GM19240 (cell line): ENCODE results near the gene IGSF21.

Experiments used
- DNase-seq: peaks from one replicate; pipeline ENCODE4 v3.0.0; 2011; ENCODE audit warnings: low spot score; ENCODE audit not compliant: insufficient read length

Gene IGSF21

GRCh38 chr1:18205319-18205718 lies 97.7 kb downstream of the IGSF21 start:
- DNase-seq = no peak

- DNase-seq = no peak
Measured at GRCh38 chr1:18211764-18212163, 104.2 kb downstream of the IGSF21 start.

- DNase-seq = peak; percentile 39
Measured at GRCh38 chr1:18217398-18218043, 109.9 kb downstream of the IGSF21 start.

DNA sequence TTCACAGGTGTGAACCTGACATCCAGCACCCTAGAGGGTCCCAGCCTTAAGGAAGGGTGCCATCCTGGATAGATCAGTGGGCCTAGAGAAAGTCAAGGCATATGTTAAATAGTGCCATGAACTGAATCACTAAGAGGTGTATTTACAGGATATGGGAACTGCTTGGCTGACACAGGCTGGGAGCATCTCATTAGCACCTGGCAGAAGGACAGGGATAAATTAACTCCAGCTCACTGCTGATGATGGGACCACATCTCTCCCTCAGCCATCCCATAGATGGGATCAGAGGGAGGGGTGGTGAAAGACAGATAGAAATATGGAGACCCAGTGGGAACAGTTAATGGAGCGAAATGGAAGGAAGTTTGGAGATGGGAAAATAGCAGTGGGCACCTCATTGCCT lies 122.0 kb downstream of the IGSF21 start:
- DNase-seq = no peak

- no peak for DNase-seq
Measured at GRCh38 chr1:18230321-18230720, 122.7 kb downstream of the IGSF21 start.

DNA sequence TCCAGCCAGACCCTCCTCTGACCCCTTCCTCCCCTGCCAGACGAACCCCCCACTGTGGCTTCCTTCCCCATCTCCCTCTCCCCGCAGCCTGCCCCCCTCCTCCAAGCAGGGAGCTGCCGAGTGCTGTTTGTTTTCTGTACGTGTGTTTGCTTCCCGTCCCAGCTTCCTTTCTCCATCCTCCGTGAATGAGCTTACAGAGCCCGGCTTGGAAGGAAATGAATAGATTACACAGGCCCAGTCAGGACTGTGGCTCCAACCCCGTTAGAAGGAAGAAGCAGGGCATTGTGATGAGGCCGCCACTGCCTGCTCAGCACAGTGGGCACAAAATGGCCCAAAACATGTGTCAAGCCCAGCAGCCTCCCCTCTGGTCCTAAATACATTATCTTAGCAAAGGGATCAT lies 123.2 kb downstream of the IGSF21 start:
- no peak for DNase-seq

GRCh38 chr1:18232052-18232451 lies 124.5 kb downstream of the IGSF21 start:
- no peak for DNase-seq

- DNase-seq = no peak
Measured at GRCh38 chr1:18233176-18233864, 125.7 kb downstream of the IGSF21 start.

- peak; percentile 56 for DNase-seq
Measured at GRCh38 chr1:18234790-18235242, 127.2 kb downstream of the IGSF21 start.

DNA sequence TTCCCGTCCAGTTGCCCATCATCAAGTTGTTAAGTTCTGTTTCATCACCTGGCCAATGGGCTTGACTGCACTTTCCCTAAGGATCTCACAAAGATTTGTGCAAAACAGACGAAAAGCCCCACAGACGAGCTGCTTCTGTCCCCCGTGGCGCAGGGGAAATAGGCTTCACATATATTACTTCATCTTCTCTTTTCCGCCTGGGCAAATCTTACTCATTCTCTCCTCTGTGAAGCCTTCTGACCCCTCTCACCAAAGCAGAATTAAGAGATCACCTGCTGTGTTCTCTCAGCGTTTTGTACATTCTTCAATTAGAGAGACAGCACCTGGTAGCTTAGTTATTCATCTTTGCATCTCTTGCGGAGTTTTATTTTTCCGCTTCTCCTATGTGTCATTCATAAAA lies 129.8 kb downstream of the IGSF21 start:
- no peak for DNase-seq

DNA sequence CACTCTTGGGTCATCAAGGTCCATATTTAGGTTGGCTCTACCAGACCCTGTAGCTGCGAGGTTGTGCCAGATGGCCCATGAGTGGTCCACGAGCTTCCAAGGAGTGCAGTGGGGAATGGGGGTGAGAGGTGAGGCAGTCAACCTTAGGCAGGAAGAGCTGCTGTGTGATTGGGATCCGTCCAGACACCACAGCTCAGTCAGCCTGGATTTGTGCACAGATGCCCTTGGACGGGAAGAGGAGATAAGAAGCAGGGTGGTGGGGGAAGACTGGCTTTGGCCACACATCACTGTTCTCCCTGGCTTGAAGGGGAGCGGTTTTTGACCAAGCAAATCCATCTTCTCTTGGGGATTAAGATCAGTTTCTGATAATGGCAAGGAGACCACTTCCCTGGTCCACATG lies 130.6 kb downstream of the IGSF21 start:
- DNase-seq = no peak

DNA sequence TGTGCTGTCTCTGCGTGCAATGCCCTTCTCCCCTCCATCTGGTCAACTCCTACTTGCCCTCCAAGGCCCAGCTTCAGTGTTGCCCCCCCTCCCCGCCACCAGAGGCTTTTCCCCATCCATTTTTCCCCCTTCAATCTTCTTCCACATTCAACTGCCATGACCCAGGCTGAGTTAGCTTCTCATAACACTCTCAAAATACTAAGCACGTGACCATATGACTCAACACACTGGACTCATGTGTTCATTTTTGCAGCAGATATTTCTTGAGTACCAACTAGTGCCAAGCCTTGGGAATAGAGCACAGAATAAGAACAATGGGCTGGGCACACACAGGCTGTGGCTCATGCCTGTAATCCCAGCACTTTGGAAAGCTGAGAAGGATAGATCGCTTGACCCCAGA lies 132.1 kb downstream of the IGSF21 start:
- no peak for DNase-seq

DNA sequence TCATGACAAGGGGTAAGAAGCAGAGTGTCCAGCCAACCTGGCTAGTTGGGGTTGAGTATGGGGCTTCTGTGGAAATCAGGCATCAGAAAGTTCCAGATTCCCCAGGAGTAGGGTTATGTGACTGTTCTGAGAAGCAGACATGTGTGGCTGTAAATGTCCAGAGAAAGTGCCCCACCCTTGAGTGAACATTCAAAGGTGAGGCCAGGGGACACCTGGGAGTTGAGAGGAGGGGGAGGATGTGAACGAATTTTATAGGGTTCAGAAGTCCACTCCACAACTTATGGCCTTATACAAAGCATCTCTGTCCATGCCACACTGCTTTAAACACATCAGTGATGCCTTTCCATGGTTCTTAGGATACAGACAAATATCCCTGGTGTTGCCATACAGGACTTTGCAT lies 133.3 kb downstream of the IGSF21 start:
- DNase-seq = no peak

GRCh38 chr1:18241891-18242290 lies 134.3 kb downstream of the IGSF21 start:
- no peak for DNase-seq

DNA sequence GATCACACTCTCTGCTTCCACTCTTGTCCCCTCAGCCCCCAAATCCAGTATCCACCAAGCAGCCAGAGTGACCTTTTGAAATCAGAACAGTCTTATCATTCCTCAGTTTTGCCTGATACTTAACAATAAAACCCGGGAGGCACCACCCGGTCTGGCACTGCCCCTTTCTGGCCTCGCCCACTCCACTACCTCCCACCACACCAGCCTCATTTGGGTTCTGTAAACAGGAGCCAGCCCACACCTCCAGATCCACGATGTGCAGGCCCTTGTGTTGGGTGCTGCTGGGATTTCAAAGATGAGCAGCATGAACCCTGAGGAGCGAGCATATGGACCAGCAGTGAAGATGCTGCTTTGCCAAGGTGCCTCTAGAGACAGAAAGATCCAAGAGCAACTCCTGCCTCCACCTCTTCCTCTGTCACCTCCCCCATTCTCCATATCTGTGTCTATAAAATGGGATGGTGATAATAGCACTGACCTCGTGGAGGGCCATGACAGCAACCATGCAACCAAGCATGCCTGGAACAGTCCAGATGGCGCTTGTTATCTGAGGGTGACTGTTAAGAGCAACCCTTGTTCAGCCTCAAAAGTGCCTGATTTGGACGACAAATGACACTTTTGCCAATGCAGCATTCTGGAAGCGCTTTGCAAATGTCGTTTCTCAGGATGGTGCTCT lies 136.0 kb downstream of the IGSF21 start:
- no peak for DNase-seq

DNA sequence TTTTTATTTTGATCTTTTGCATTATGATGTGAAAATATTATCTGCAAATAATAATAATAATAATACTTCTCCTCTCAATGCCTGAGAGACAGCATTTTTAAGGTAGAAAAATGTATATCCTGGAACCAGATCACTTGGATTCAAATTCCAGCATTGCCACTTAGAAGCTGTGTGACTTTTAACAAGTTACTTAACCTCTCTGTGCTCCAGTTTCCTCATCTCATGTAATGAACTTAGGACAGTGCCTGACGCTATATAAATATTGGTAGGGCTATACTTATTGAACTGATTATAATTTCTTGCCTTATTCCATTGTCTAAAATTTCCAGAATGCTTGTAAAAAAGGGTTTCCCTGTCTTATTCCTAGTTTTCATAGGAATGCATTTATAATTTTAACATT lies 137.2 kb downstream of the IGSF21 start:
- no peak for DNase-seq

GRCh38 chr1:18245647-18246046 lies 138.0 kb downstream of the IGSF21 start:
- DNase-seq = no peak

- DNase-seq = no peak
Measured at GRCh38 chr1:18246543-18246942, 138.9 kb downstream of the IGSF21 start.

DNA sequence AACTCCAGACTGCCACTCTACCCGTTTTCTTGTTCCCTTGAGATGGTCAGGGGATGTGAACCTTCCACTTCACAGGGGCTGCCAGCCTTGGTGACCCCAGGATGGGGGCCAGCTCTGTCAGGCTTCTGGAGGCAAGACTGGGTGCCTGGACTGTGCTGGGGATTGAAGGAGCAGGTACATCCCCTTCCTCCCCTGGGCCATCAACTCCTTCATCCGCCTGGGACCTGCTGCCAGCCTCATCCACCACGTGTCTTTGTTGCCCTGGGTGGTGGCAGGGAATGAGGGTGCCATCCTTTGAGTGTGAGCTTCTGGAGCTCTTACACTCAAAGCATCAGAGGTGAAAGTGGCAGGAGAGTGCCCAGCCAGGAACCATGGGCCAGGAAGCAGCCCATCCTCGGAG lies 139.6 kb downstream of the IGSF21 start:
- no peak for DNase-seq

- no peak for DNase-seq
Measured at GRCh38 chr1:18249631-18250030, 142.0 kb downstream of the IGSF21 start.

DNA sequence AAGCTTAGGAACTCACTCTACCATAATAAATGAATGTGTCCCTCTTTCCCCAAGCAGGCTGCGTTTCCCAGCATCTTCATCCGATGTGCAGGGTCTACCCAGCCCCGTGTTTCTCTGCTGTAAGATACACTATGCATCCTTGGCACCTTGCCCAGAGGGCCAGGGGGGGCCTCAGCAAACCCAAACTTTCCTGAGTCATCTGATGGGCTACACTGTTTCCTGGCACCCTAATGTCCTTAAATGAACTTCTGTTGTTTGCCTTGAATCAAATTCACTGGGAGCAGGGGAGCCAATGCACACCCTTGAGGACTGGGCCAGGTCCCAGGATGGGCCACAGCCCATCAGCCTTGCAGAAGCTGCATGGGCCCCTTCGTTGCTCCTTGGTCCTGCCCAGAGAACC lies 145.5 kb downstream of the IGSF21 start:
- no peak for DNase-seq
